B cell (primary cell): ENCODE results near the gene CENPO. TPM values are rescaled to one million over a fixed set of nuclear protein-coding genes. Genes with fewer than 3 reads are reported as not detected.

Experiments
- ATAC-seq: fragments of 200-7000 bp; cut with Tn5 transposase; one replicate; pipeline ENCODE4 v1.10.0; 2021; ENCODE audit warnings: low read depth, mild to moderate bottlenecking, moderate number of reproducible peaks, moderate library complexity
- CTCF ChIA-PET: fragments of 350-600 bp; sonication (Branson Sonifier 250); formaldehyde crosslinking; loops from one replicate; lab custom pipeline; 2021; ENCODE audit warnings: antibody characterized with exemption, inconsistent platforms; lab: Charles Lee
- POLR2A ChIA-PET: fragments of 350-600 bp; sonication (Branson Sonifier 250); formaldehyde crosslinking; loops from one replicate; lab custom pipeline; 2021; ENCODE audit warnings: antibody characterized with exemption; lab: Charles Lee
- DNase-seq: peaks from one replicate; pipeline ENCODE4 v3.0.0; 2013
- H2AFZ ChIP-seq: 2 replicates; pipeline ENCODE4 v1.6.1; 2012; ENCODE audit warnings: mild to moderate bottlenecking, low read depth, low read length; ENCODE audit not compliant: insufficient read depth, poor library complexity, severe bottlenecking
- H3K27ac ChIP-seq, 2 donors: 1 replicate in 1 of 2; 2 replicates in 1 of 2; pipeline ENCODE4 v1.5.1; 2012 to 2013; ENCODE audit warnings: low read length in 2 of 2, mild to moderate bottlenecking in 2 of 2, moderate library complexity in 1 of 2
- H3K27me3 ChIP-seq, 4 experiments: fragments of 200-600 bp in 1 of 4; sonication (generic) in 1 of 4; replicated peaks in 1 of 4; 1 replicate in 2 of 4; 2 replicates in 2 of 4; pipeline versions ENCODE4 v1.6.1 to v1.7.0; 2013 to 2016; ENCODE audit warnings: low read length in 3 of 4, mild to moderate bottlenecking in 2 of 4, mixed read lengths in 1 of 4, moderate library complexity in 1 of 4; ENCODE audit not compliant: insufficient read depth in 4 of 4, control insufficient read depth in 3 of 4; ENCODE audit errors: control extremely low read depth in 1 of 4
- H3K36me3 ChIP-seq, 2 experiments: replicated peaks in 1 of 2; 1 replicate in 1 of 2; 2 replicates in 1 of 2; pipeline versions ENCODE4 v1.6.1 to v1.7.1; 2013; ENCODE audit warnings: low read length in 1 of 2; ENCODE audit not compliant: insufficient read depth in 2 of 2, control insufficient read depth in 1 of 2; ENCODE audit errors: control extremely low read depth in 1 of 2, extremely low read depth in 1 of 2
- H3K4me1 ChIP-seq, 2 donors: fragments of 200-600 bp in 1 of 2; sonication (generic) in 1 of 2; 1 replicate in 1 of 2; 2 replicates in 1 of 2; pipeline versions ENCODE4 v1.5.1 to v1.6.1; 2013 to 2017; ENCODE audit warnings: low read length in 2 of 2; ENCODE audit not compliant: control insufficient read depth in 2 of 2, insufficient read depth in 2 of 2
- H3K4me2 ChIP-seq: replicated peaks from 2 replicates; pipeline ENCODE3; 2012; ENCODE audit warnings: mild to moderate bottlenecking, low read depth, low read length; ENCODE audit not compliant: poor library complexity, severe bottlenecking
- H3K4me3 ChIP-seq, 5 experiments: fragments of 200-600 bp in 1 of 5; sonication (generic) in 1 of 5; 1 replicate in 3 of 5; 2 replicates in 2 of 5; pipeline versions ENCODE4 v1.5.1 to v1.7.0; 2011 to 2016; ENCODE audit warnings: low read length in 4 of 5, mild to moderate bottlenecking in 4 of 5, low read depth in 2 of 5, control low read depth in 1 of 5, moderate library complexity in 1 of 5; ENCODE audit not compliant: insufficient read depth in 1 of 5; ENCODE audit errors: control extremely low read depth in 1 of 5, extremely low read depth in 1 of 5
- H3K79me2 ChIP-seq: fragments of 200-600 bp; sonication (generic); one replicate; pipeline ENCODE4 v1.6.0; 2016; ENCODE audit warnings: low read length; ENCODE audit not compliant: control insufficient read depth, insufficient read depth
- H3K9ac ChIP-seq: fragments of 200-600 bp; sonication (generic); 2 replicates; pipeline ENCODE4 v1.6.1; 2017; ENCODE audit warnings: mild to moderate bottlenecking, low read length, moderate library complexity
- H3K9me3 ChIP-seq, 3 donors: one replicate each; pipeline versions ENCODE4 v1.6.1 to v1.7.1; 2013; ENCODE audit warnings: low read length in 2 of 3; ENCODE audit not compliant: control insufficient read depth in 2 of 3, insufficient read depth in 1 of 3; ENCODE audit errors: control extremely low read depth in 1 of 3
- H4K20me1 ChIP-seq: 2 replicates; pipeline ENCODE4 v1.6.0; 2012; ENCODE audit warnings: mild to moderate bottlenecking, low read length; ENCODE audit not compliant: insufficient read depth, control insufficient read depth, poor library complexity, severe bottlenecking
- H3K27ac Mint-ChIP-seq: one replicate; pipeline ENCODE4 v1.8.0; 2021; ENCODE audit warnings: mixed read lengths
- H3K27me3 Mint-ChIP-seq: one replicate; pipeline ENCODE4 v1.8.0; 2021; ENCODE audit warnings: mixed read lengths
- H3K4me1 Mint-ChIP-seq: one replicate; pipeline ENCODE4 v1.8.0; 2021; ENCODE audit warnings: mixed read lengths
- H3K4me3 Mint-ChIP-seq: one replicate; pipeline ENCODE4 v1.8.0; 2021; ENCODE audit warnings: mixed read lengths
- H3K9me3 Mint-ChIP-seq: one replicate; pipeline ENCODE4 v1.8.0; 2022; ENCODE audit warnings: mixed read lengths; ENCODE audit not compliant: insufficient read depth
- CTCF ChIP-seq: fragments of 200-600 bp; IDR thresholded peaks from one replicate; pipeline ENCODE4 v1.8.0; 2022; ENCODE audit warnings: antibody characterized with exemption, mild to moderate bottlenecking
- EZH2 ChIP-seq: IDR thresholded peaks from 2 replicates; pipeline ENCODE4 v1.6.1; 2012; ENCODE audit warnings: borderline replicate concordance, low read depth, mild to moderate bottlenecking, moderate library complexity, low read length; ENCODE audit not compliant: insufficient read depth, poor library complexity, severe bottlenecking
- WGBS: methylation state at CpG from one replicate; pipeline ENCODE4 v1.1.5; 2013; ENCODE audit warnings: missing lambda C conversion rate; ENCODE audit not compliant: insufficient coverage; 5-methylcytosine and 5-hydroxymethylcytosine counted together
- intact Hi-C: fragments of 100-400 bp; cut with micrococcal nuclease; formaldehyde crosslinking; loops from one replicate; pipeline ENCODE4 v1.10.0; 2022
- polyA plus RNA-seq: library from polyadenylated mRNA; depleted of rRNA; stranded (reverse); fragments of >200 nt; gene quantifications from 2 replicates; pipeline ENCODE4 v1.2.3, GENCODE V29; 2012
- total RNA-seq, 2 donors: library from RNA; stranded (reverse); fragments of 120-200 nt in 1 of 2; gene quantifications; 1 replicate in 1 of 2; 2 replicates in 1 of 2; pipeline versions ENCODE4 v1.2.3 to v1.2.4, GENCODE V29; 2013 to 2022

Gene CENPO
- total and polyA plus RNA-seq, 2 donors (not counting 1 experiment from before 2014, with no cell fraction given), result 4.5 to 10.4 TPM

DNA sequence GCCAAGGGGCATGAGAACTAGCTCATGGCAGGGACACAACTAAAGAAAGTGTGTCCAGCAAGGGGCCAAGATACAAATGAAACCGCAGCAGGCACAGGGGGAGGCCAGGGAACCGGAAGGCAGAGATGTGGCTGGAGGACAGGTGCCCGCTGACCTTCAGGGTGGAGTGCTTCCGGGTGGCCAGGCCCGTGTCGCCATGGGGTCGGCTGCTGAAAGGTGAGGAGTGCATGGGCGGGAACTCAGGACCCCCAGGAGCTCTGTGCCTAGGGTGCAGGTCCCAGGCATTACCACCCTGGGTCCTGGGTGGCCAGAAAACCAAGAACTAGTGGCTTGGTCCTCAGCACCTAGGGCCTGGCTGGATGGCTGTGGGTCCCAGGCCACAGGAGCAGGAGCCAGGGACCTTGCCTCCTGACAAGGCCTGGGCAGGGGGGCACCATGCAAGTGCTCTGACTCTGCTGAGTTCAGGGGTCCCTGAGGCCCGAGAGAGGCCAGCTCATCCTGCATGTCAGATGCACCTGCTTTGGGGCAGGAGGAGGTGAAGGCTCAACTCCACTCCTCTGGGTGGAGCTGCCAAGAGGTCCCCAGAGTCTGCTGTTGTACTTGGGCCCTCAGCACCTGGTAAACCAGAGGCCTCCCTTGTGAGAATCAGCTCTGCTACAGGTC lies 50.9 kb downstream of the CENPO start:
- Histone ChIP-seq H3K4me3 (no peak overlapping the region), H3K36me3 (peaks cover 0 to 10% of the 10 kb centered on the region in 2 experiments), H3K79me2 (no peaks in the 10 kb centered on the region), H3K4me1 (no peaks in the 10 kb centered on the region), H3K9ac (no peak overlapping the region), H2AFZ (no peak overlapping the region), H3K4me2 (no peak overlapping the region), H4K20me1 (no peaks in the 10 kb centered on the region), H3K27ac (no peak overlapping the region), H3K27me3 (no peaks in the 10 kb centered on the region), H3K9me3 (peaks cover 0 to 26% (median 4%) of the 10 kb centered on the region in 3 donors)
- no peak overlapping the region for H3K27ac Mint-ChIP-seq
- H3K9me3 Mint-ChIP-seq, result peaks cover 3% of the 10 kb centered on the region
- 99% methylated on average over 9 of the region's 9 CpGs for WGBS
- no peak overlapping the region for H3K4me3 Mint-ChIP-seq
- TF ChIP-seq EZH2 (no peak), CTCF (no peak)
- ATAC-seq (no peak), DNase-seq (no peak)
- ChIA-PET CTCF (interaction anchor here (0.7 kb wide), 1 partner anchor 434 kb away, joined by 3 read pairs; no protein-coding TSS in a partner anchor), POLR2A (no interaction called here)
- H3K27me3 Mint-ChIP-seq, result no peaks in the 10 kb centered on the region
- intact Hi-C loops, result no loop called here
- no peaks in the 10 kb centered on the region for H3K4me1 Mint-ChIP-seq

DNA sequence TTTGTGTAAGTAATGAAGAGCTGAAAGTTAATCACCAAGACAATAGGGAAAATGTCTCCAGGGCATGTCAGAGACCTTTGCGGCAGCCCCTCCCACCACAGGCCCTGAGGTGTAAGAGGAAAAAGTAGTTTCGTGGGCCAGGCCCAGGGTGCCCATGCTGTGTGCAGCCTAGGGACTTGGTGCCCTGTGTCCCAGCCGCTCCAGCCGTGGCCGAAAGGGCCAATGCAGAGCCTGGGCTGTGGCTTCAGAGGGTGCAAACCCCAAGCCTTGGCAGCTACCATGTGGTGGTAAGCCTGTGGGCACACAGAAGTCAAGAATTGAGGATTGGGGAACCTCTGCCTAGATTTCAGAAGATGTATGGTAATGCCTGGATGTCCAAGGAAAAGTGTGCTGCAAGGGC lies 52.5 kb downstream of the CENPO start:
- Histone ChIP-seq H2AFZ (no peak overlapping the region), H3K9me3 (peaks cover 0 to 34% (median 4%) of the 10 kb centered on the region in 3 donors), H3K27ac (no peak overlapping the region), H3K4me2 (no peak overlapping the region), H3K4me1 (no peaks in the 10 kb centered on the region), H3K79me2 (no peaks in the 10 kb centered on the region), H3K9ac (no peak overlapping the region), H3K4me3 (no peak overlapping the region), H3K27me3 (no peaks in the 10 kb centered on the region), H4K20me1 (no peaks in the 10 kb centered on the region), H3K36me3 (peaks cover 2% of the 10 kb centered on the region in 2 experiments)
- Mint-ChIP-seq H3K27me3 (no peaks in the 10 kb centered on the region), H3K9me3 (peaks cover 5% of the 10 kb centered on the region), H3K27ac (no peak overlapping the region), H3K4me3 (no peak overlapping the region), H3K4me1 (no peaks in the 10 kb centered on the region)
- 98% methylated on average over 5 of the region's 5 CpGs for WGBS
- intact Hi-C loops, result no loop called here
- ATAC-seq (no peak), DNase-seq (no peak)
- TF ChIP-seq EZH2 (no peak), CTCF (no peak)
- CTCF ChIA-PET, result interaction anchor here (1.2 kb wide), 1 partner anchor 18 kb away, joined by 3 read pairs; no protein-coding TSS in a partner anchor
- POLR2A ChIA-PET, result no interaction called here
